GM21723 (cell line): ENCODE results near the gene RAB43.
"Not testable (repeated sequence)": the region's sequence is repeated elsewhere in the genome, so short reads cannot be mapped to it uniquely, and the experiment has no call there.

ENCODE experiments used
- ATAC-seq: cut with Tn5 transposase; IDR thresholded peaks from one replicate; pipeline ENCODE4 v1.9.1; 2021; ENCODE audit warnings: mild to moderate bottlenecking, moderate library complexity; ENCODE audit not compliant: unreplicated experiment

RAB43 gene

DNA sequence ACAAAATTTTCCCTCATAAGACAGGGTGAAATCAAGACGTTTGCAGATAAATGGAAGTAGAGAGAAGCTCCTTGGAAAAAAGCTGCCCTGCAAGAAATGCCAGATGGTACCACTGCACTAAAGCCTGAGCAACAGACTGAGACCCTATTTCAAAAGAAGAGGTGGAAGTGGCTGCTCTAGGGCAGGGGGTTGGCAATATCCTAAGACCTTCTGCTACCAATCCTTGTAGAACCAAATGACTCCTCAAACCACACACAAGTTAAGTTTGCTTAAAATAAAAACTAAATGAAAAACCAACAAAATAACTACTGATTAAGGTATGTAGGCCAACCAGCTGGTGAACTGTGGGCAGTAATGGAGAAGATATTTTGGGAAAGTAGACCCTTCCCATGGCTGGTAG is 21.3 kb downstream of the RAB43 start:
- no peak for ATAC-seq

- no peak for ATAC-seq
These were observed 26.3 kb downstream of the RAB43 start for GRCh38 chr3:129095285-129095684.

GRCh38 chr3:129088312-129088711 is 33.3 kb downstream of the RAB43 start:
- ATAC-seq, result not testable (repeated sequence)

DNA sequence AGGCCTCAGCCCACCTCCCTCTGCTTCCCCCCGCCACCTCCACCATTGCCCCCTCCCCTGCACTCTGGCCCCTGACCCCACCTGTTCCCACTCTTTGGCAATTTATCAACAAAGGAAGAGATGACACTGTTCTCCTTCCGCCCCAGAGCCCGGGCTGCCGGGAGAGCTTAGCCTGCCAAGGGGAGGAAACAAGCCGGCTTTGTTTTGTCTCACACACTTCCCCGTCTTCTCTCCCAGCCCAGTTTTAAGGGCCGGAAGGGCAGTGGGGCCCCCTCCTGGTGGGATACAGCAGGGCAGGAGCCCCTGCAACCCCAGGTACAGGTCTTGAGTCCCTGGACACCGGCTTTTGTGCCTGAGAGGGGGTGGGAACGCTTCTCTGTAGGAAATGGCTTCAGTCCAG is 33.7 kb downstream of the RAB43 start:
- not testable (repeated sequence) for ATAC-seq

- ATAC-seq, result no peak
These were observed 34.4 kb downstream of the RAB43 start for GRCh38 chr3:129087138-129087702.

- no peak for ATAC-seq
These were observed 35.8 kb downstream of the RAB43 start for GRCh38 chr3:129085818-129086217.

- no peak for ATAC-seq
These were observed 36.4 kb downstream of the RAB43 start for GRCh38 chr3:129085165-129085715.

DNA sequence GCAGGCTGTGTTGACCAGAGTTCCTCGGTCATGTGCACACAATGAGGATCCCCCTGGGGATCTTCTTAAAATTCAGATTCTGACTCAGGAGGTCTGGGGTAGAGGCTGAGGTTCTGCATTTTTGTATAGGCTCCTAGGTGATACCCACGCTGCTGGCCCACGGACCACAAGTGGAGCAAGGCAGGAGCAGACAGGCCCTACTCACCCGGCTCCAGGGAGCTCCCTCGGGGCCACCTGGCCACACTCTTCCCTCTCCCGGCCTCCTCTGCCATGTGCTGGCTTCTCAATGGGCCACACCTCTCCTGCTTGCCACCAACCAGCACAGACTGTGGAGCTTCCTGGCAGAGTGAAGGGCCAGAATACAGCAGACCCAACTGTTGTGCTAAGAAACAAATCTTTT is 37.1 kb downstream of the RAB43 start:
- no peak for ATAC-seq

DNA sequence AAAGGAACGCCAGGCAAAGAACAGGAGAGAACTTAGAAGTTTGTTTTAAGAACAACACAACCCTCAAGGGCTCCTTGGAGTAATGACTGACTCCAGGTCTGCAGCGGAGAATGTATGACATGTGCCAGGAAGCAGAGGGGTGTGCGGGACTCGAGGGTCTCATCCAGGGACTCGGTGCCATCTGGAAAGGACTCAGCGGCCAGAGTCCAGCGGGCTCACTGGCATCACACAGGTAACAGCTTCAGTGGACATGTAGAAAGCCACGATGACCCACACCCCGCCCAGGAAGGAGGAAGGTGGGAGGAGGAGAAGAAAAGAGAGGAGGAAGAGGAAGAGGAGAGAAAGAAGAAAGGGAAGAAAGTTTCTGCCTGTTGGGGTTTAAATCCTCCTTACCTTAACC is 39.6 kb downstream of the RAB43 start:
- ATAC-seq, result no peak

- no peak for ATAC-seq
These were observed 40.1 kb downstream of the RAB43 start for GRCh38 chr3:129081503-129081902.

DNA sequence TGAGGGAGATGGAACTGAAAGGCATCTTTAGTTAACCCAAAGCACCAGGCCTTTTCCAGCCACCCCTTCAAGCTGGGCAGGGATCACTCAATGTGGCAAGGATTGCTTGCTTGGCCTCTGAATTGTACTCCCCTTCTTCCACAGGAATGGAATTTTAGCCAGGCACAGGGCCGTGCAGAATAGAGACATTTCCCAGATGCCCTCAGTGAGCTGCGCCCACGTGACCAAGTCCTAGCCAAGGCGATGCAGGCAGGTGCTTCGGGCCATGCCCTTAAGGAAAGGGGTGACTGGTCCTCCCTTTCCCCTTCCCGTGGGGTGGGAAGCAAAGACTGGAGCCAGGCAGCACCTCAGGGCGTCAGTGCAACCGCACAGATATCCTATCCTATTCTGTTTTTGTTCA is 43.1 kb downstream of the RAB43 start:
- no peak for ATAC-seq

DNA sequence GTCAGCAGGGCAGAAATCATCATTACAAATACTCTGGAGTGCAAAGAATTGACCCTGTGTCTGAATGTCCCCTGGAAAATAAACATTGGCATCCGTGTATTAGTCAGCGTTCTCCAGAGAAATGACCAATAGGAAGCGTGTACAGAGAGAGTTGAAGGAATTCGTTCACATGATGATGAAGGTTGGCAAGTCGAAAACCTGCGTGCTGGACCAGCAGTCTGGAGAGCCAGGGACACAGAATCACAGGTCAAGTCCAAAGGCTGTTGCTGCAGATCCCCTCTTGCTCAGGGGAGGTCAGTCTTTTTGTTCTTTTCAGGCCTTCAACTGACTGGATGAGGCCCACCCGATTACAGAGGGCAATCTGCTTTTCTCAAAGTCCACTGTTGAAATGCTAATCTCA is 44.4 kb downstream of the RAB43 start:
- no peak for ATAC-seq

DNA sequence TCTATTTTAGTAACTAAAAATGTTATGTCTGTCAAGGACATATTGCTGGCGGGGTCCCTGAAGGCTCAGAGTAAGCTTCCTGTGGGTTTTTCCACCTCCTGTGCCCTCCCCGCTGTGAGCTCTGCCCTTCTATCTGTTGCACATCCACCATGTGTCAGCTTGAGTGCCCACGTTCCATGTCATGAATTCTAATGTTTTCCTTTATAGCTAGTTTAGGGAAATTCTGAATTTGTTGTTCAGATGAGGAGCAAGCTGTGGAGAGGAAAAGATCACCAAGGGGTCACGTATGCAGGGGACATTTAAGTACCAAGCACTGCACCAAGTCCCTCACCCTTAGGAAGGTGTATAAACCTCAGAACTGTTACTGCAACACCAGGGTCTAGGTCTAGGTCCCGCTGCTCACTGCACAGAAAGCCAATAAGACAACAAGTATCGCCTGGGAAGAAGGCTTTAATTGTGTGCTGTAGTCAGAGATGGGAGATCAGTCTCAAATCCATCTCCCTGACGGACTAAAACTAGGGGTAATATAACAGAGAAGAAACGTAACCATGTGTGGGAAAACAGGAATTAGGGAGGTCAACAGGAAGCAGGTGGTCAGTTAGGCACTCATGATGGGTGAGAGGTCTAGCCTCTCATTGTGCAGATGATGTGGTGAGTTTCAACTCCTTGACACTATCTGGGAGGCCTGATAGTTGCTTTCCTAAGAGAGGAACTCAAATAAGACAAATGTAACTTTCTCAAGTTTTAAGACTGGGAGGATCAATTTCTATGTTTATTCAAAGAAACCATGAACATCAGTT is 51.3 kb downstream of the RAB43 start:
- no peak for ATAC-seq

DNA sequence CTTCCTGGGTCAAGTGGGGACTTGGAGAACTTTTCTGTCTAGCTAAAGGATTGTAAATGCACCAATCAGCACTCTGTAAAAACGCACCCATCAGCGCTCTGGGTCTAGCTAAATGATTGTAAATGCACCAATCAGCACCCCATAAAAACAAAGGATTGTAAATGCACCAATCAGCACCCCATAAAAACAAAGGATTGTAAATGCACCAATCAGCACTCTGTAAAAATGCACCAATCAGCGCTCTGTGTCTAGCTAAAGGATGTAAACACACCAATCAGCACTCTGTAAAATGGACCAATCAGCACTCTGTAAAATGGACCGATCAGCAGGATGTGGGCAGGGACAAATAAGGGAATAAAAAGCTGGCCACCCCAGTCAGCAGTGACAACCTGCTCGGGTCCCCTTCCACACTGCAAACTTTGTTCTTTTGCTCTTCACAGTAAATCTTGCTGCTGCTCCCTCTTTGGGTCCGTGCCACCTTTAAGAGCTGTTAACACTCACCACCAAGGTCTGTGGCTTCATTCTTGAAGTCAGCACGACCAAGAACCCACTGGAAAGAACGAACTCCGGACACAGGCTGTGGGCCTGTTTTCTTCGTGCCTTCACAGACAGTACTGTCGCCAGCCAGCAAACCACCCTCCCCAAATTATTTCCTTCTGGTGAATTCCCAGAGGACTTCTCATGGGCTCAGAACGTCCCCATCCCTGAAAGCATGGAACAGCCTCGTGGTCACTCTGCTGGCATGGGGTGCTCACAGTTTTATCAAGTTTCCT is 52.1 kb downstream of the RAB43 start:
- ATAC-seq, result not testable (repeated sequence)

- no peak for ATAC-seq
These were observed 53.2 kb downstream of the RAB43 start for GRCh38 chr3:129068291-129068886.

DNA sequence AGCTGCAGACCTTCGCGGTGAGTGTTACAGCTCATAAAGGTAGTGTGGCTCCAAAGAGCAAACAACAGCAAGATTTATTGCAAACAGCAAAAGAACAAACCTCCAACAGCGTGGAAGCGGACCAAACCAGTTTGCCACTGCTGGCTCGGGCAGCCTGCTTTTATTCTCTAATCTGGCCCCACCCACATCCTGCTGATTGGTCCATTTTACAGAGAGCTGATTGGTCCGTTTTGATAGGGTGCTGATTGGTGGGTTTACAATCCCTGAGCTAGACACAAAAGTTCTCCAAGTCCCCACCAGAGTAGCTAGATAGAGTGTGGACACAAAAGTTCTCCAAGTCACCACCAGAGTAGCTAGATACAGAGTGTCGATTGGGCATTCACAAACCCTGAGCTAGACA is 53.9 kb downstream of the RAB43 start:
- not testable (repeated sequence) for ATAC-seq

DNA sequence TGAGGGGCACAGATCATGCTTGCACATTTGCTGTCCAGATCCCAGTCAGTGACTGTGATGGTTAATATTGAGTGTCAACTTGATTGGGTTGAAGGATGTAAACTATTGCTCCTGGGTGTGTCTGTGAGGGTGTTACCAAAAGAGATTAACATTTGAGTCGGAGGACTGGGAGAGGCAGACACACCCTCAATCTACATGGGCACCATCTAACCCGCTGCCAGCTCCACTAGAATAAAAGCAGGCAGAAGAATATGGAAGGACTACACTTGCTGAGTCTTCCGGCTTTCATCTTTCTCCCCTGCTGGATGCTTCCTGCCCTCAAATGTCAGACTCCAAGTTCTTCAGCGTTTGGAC is 55.9 kb downstream of the RAB43 start:
- ATAC-seq, result no peak

- no peak for ATAC-seq
These were observed 56.4 kb downstream of the RAB43 start for GRCh38 chr3:129065016-129065719.

DNA sequence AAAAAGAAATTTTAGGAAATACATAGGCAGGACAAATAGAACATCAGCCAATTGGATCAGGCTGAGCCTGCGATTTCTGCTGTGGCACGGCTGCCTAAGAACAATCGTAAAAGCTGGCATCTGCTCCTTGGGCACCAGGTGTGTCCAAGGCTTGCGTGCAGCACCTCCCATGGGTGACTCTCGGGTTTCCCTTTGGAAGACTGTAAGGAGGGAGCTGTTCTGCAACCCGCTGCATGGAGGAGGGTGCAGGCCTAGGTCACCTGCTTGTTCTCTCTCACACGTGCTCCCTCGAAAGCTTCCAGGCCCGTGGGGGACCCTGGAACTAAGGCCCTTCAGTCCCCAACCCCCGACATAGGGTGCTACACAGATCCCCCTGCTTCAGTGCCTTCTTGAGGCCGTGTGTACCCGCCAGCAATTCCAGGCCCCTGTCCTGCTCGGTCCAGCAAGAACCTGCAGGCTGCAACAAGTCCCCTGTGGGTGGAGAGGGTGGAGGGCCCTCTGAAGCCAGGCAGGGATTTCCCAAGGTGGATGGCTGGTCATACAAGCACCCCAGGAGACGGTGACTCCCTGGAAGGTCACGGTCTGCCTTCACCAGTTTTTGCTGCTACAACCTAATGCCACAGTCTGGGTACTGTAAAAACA is 57.6 kb downstream of the RAB43 start:
- no peak for ATAC-seq

DNA sequence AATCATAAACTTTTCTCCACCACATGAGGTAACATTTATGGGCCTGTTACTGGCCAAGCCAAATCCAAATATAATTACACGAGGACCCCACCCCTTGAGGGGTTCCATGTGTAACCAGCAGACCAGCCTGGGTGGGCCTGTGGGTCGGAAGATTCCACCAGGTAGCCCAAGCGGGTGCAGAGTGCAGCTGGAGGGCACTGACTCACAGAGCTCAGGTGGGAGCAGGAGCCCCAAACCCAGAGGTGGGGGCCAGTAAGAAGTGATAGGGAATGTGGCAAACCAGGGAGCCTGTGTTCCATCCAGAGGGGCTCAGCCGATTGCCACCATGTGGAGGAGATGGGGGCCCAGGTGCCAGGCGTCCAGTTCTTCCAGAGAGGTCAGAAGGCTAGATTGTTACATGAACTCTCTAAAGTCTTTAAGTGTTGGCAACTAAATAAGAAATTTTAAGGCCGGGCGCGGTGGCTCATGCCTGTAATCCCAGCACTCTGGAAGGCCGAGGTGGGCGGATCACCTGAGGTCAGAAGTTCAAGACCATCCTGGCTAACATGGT is 58.4 kb downstream of the RAB43 start:
- ATAC-seq, result no peak
